Thoracic aorta (tissue), 2 donors: ENCODE results near the gene TSSC4. TPM values are rescaled to one million over a fixed set of nuclear protein-coding genes. Genes with fewer than 3 reads are reported as not detected.
A peak's percentile ranks its signal among the peaks of the same experiment; 100 is the strongest.
"Not testable (repeated sequence)": the region's sequence is repeated elsewhere in the genome, so short reads cannot be mapped to it uniquely, and the experiment has no call there.

ENCODE experiments used
- ATAC-seq: fragments of 150-250 bp; one replicate; pipeline ENCODE4 v1.8.0; 2017; ENCODE audit warnings: low read depth; ENCODE audit not compliant: insufficient number of reproducible peaks, low FRiP score
- DNase-seq: peaks from one replicate; pipeline ENCODE4 v3.0.0-alpha.2; 2020; ENCODE audit warnings: low spot score
- H3K27ac ChIP-seq, 2 donors: fragments of 200-600 bp; sonication (generic); 1 replicate in 1 of 2; 2 replicates in 1 of 2; pipeline ENCODE4 v1.5.1; 2016; ENCODE audit warnings: mild to moderate bottlenecking in 2 of 2, moderate library complexity in 2 of 2
- H3K27me3 ChIP-seq: fragments of 200-600 bp; sonication (generic); replicated peaks from 2 replicates; pipeline ENCODE4 v1.6.0; 2016; ENCODE audit warnings: mild to moderate bottlenecking; ENCODE audit not compliant: insufficient read depth
- H3K36me3 ChIP-seq: fragments of 200-600 bp; sonication (generic); one replicate; pipeline ENCODE4 v1.5.1; 2016
- H3K4me1 ChIP-seq, 2 donors: fragments of 200-600 bp; sonication (generic); 1 replicate in 1 of 2; 2 replicates in 1 of 2; pipeline versions ENCODE4 v1.5.1 to v1.6.0; 2016; ENCODE audit warnings: low read depth in 2 of 2, mild to moderate bottlenecking in 1 of 2; ENCODE audit not compliant: control insufficient read depth in 1 of 2
- H3K4me3 ChIP-seq: fragments of 200-600 bp; sonication (generic); 2 replicates; pipeline ENCODE4 v1.5.1; 2016; ENCODE audit warnings: mild to moderate bottlenecking
- H3K9me3 ChIP-seq: fragments of 200-600 bp; sonication (generic); 2 replicates; pipeline ENCODE4 v1.5.1; 2016
- total RNA-seq, 2 donors: library from RNA; depleted of rRNA; stranded (reverse); fragments of >200 nt; gene quantifications; one replicate each; pipeline versions ENCODE4 v1.1.0 to v1.2.3, GENCODE V29; 2016
- TF ChIP-seq, protein P1 (sequence below): fragments of 200-600 bp; sonication (generic); IDR thresholded peaks from one replicate; pipeline ENCODE4 v1.5.1; 2019; ENCODE audit warnings: antibody characterized with exemption

Gene TSSC4
- total RNA-seq, 2 donors from 2014 or later: 31.6 to 57.9 TPM

DNA sequence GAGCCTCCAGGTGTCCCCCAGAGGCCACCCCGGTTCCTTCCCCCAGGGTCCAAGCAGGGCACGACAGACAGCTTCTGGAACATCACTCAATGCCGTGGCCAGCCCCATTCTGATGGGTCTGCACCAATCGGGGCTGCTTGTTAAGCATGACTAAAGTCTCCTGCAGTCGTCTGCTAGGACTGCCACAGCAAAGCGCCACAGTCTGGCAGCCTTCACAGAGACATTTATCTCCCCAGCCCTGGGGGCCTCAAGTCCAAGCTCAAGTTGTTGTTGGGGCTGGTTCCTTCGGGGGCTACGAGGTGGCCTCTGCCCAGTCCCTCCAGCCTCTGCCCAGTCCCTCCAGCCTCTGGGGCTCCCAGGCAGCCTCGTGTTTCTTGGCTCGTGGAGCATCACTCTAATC is 37.4 kb upstream of the TSSC4 start:
- TF ChIP-seq, protein P1, sequence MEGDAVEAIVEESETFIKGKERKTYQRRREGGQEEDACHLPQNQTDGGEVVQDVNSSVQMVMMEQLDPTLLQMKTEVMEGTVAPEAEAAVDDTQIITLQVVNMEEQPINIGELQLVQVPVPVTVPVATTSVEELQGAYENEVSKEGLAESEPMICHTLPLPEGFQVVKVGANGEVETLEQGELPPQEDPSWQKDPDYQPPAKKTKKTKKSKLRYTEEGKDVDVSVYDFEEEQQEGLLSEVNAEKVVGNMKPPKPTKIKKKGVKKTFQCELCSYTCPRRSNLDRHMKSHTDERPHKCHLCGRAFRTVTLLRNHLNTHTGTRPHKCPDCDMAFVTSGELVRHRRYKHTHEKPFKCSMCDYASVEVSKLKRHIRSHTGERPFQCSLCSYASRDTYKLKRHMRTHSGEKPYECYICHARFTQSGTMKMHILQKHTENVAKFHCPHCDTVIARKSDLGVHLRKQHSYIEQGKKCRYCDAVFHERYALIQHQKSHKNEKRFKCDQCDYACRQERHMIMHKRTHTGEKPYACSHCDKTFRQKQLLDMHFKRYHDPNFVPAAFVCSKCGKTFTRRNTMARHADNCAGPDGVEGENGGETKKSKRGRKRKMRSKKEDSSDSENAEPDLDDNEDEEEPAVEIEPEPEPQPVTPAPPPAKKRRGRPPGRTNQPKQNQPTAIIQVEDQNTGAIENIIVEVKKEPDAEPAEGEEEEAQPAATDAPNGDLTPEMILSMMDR: no peak
- H3K4me1 ChIP-seq: peaks cover 5 to 18% of the 10 kb centered on the region in 2 donors
- no peaks in the 10 kb centered on the region for H3K27me3 ChIP-seq
- ATAC-seq: no peak
- DNase-seq: no peak
- H3K27ac ChIP-seq: no peak overlapping the region
- H3K36me3 ChIP-seq: no peaks in the 10 kb centered on the region
- no peaks in the 10 kb centered on the region for H3K9me3 ChIP-seq
- no peak overlapping the region for H3K4me3 ChIP-seq

DNA sequence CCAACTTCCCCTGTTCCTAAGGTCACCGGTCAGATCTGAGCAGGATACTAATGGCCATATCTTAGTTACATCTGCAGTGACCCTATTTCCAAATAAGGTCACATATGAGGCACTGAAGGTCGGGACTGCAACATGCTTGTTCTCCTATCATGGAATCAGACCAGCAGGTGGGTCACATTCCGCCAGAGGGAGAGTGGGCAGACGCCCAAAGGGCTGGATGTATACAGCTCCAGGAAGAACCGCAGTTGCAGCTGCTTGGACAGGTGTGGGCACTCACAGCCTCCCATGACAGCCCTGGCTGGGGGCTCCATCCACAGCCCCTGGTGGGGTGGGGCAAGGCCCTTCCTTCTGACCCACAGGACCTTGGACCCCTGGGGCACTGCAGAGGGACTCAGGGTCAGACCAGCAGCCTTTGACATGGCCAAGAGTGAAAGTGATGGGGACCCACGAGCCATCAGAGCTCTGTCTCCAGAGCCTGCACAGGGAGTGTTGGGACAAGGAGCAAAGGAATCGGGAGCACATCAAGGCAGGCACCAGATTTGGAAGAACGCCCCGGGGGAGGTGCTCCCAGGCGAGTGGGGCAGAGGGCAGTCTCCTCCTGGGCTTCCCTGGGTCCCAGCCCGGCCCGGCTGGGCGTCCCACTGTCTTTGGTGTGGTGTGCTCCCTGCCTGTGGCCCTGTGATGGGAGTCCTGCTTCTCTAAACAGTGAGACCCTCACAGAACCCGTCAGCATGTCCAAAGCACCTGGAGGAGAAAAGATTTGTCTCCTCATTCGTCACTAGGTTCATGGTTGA is 36.8 kb upstream of the TSSC4 start:
- no peaks in the 10 kb centered on the region for H3K27me3 ChIP-seq
- peaks cover 5 to 18% of the 10 kb centered on the region in 2 donors for H3K4me1 ChIP-seq
- TF ChIP-seq, protein P1: no peak
- no peaks in the 10 kb centered on the region for H3K36me3 ChIP-seq
- H3K9me3 ChIP-seq: no peaks in the 10 kb centered on the region
- ATAC-seq (no peak), DNase-seq (no peak)
- H3K4me3 ChIP-seq: no peak overlapping the region
- H3K27ac ChIP-seq: no peak overlapping the region

DNA sequence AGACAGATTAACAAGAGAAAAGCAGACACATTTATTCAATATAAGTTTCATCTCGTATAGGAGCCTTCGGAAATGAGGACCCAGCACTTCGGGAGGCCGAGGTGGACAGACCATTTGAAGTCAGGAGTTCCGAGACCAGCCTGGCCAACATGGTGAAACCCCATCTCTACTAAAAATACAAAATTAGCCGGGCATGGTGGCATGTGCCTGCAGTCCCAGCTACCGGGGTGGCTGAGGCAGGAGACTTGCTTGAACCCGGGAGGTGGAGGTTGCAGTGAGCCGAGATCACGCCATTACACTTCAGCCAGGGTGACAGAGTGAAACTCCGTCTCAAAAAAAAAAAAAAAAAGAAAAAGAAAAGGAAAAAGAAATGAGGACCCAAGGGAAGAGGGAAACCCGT is 36.2 kb upstream of the TSSC4 start:
- H3K27ac ChIP-seq, H3K36me3 ChIP-seq, DNase-seq, H3K4me3 ChIP-seq, H3K9me3 ChIP-seq, H3K27me3 ChIP-seq, ATAC-seq: not testable (repeated sequence)
- H3K4me1 ChIP-seq: peaks cover 5 to 18% of the 10 kb centered on the region in 2 donors

DNA sequence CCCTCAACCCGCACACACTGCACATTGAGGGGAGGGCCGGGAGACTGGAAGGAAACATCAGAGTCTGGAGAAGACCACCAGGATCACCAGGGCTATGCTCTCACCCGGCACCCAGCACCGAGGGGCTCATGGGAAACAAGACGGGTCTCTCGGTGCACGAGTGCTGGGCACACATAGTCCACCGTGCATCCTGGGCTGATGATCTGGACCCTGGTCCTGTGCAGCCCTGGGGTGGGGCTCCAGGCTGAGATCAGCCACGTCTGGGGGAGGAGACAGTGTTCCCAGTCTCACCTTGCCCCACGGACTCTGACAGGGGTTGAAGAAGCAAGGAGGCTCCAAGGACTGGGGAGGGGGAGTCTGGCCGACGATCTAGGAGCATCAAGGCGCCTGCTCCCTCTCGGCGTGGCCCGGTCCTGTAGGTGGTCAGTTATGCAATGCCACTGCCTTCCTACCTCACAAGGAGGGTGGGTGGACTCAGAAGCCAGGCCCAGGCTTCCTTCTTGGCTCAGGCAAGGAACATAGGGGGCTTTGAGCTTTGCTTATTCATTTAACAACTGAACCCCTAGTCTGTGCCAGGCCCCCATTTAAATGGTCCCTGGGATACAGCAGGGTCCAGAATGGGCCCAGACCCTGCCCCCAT is 34.9 kb upstream of the TSSC4 start:
- TF ChIP-seq, protein P1: no peak
- no peak overlapping the region for H3K27ac ChIP-seq
- peaks cover 5 to 18% of the 10 kb centered on the region in 2 donors for H3K4me1 ChIP-seq
- DNase-seq: no peak
- no peaks in the 10 kb centered on the region for H3K27me3 ChIP-seq
- H3K9me3 ChIP-seq: no peaks in the 10 kb centered on the region
- peak overlapping the region; percentile 18 for H3K4me3 ChIP-seq
- no peak for ATAC-seq
- no peaks in the 10 kb centered on the region for H3K36me3 ChIP-seq

DNA sequence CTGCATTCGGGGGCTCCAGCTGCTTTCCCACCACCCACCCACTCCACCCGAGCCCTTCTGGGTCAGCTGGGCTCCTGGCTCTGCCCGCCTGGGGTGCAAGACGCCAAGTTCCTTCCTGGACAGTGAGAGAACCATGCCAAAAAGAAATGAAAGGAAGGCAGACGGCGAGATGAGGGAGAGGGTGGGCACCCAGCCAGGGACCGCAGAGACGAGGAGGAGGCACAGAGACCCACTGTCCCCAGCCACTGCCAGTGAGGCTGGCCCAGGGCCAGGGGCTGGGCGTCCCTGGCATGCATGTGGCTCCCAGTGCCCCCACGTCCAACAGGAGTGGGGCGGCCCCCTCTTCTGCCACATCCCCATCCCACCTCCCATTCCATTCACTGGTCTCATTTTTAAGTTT is 34.3 kb upstream of the TSSC4 start:
- no peaks in the 10 kb centered on the region for H3K9me3 ChIP-seq
- ATAC-seq (no peak), DNase-seq (no peak)
- H3K36me3 ChIP-seq: no peaks in the 10 kb centered on the region
- no peaks in the 10 kb centered on the region for H3K27me3 ChIP-seq
- no peak overlapping the region for H3K27ac ChIP-seq
- peak overlapping the region; percentile 18 for H3K4me3 ChIP-seq
- H3K4me1 ChIP-seq: peaks cover 5 to 18% of the 10 kb centered on the region in 2 donors
- TF ChIP-seq, protein P1: no peak
